ENCODE measurements around the gene ZACN.

Gene ZACN

GRCh38 chr17:76088868-76089576, 10.0 kb downstream of the ZACN start:
- peak; percentile 14 for DNase-seq (ENCODE audit: low spot score)
- in situ Hi-C loops (cut with MboI; ENCODE audit: low sequenced_read_pairs, unreplicated experiment), result no loop called here
- no peak for TF ChIP-seq CTCF (IDR thresholded peaks at IDR 0.05; ENCODE audit: borderline replicate concordance, control extremely low read depth, extremely low read depth, insufficient read depth, missing control alignments)

GRCh38 chr17:76089680-76090516, 10.9 kb downstream of the ZACN start:
- in situ Hi-C loops (cut with MboI; ENCODE audit: low sequenced_read_pairs, unreplicated experiment), result no loop called here
- no peak for TF ChIP-seq CTCF (IDR thresholded peaks at IDR 0.05; ENCODE audit: borderline replicate concordance, control extremely low read depth, extremely low read depth, insufficient read depth, missing control alignments)
- DNase-seq (ENCODE audit: low spot score), result peak; percentile 21

GRCh38 chr17:76090517-76091129, 11.6 kb downstream of the ZACN start:
- peak; percentile 25 for DNase-seq (ENCODE audit: low spot score)
- in situ Hi-C loops (cut with MboI; ENCODE audit: low sequenced_read_pairs, unreplicated experiment), result no loop called here
- no peak for TF ChIP-seq CTCF (IDR thresholded peaks at IDR 0.05; ENCODE audit: borderline replicate concordance, control extremely low read depth, extremely low read depth, insufficient read depth, missing control alignments)

- no peak for TF ChIP-seq CTCF (IDR thresholded peaks at IDR 0.05; ENCODE audit: borderline replicate concordance, control extremely low read depth, extremely low read depth, insufficient read depth, missing control alignments)
- DNase-seq (ENCODE audit: low spot score), result no peak
- in situ Hi-C loops (cut with MboI; ENCODE audit: low sequenced_read_pairs, unreplicated experiment), result no loop called here
These were observed 12.7 kb downstream of the ZACN start for GRCh38 chr17:76091526-76092286.

GRCh38 chr17:76092526-76093413, 13.8 kb downstream of the ZACN start:
- peak; percentile 23 for DNase-seq (ENCODE audit: low spot score)
- in situ Hi-C loops (cut with MboI; ENCODE audit: low sequenced_read_pairs, unreplicated experiment), result no loop called here
- TF ChIP-seq CTCF (IDR thresholded peaks at IDR 0.05; ENCODE audit: borderline replicate concordance, control extremely low read depth, extremely low read depth, insufficient read depth, missing control alignments), result no peak
